ENCODE measurements around the gene ZMYM3.
A peak's percentile ranks its signal among the peaks of the same experiment; 100 is the strongest.
"Not testable (repeated sequence)": the region's sequence is repeated elsewhere in the genome, so short reads cannot be mapped to it uniquely, and the experiment has no call there.

The ZMYM3 gene

DNA sequence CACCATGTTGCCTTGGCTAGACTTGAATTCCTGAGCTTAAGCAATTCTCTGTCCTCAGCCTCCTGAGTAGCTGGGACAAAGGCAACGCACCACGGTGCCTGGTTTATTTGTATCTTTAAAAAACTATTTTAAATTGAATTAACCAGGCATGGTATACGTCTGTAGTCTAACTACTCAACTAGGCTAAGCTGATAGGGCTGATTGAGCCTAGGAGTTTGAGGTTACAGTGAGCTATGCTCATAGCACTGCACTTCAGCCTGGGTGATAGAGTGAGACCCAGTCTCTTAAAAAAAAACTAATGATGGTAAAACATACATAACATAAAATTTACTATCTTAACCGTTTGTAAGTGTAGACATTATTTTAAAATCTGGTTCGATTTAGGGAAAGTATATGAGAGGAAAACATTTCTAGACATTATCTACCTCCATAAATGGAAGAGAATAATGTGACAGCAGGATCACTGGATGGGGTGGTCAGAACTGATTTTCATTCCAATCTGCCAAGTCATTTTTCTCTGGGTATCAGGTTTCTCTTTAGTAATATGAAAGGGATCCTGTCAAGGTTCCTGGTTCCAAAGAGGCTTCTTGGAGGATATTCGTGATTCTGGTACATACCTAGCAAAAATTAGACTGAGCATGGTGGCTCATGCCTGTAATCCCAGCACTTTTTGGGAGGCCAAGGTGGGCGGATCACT, 38.9 kb upstream of the ZMYM3 start:
- H3K27ac ChIP-seq, result no peak overlapping the region
- TF ChIP-seq ZFX (IDR thresholded peaks at IDR 0.05), result no peak
- TF ChIP-seq, protein P1, sequence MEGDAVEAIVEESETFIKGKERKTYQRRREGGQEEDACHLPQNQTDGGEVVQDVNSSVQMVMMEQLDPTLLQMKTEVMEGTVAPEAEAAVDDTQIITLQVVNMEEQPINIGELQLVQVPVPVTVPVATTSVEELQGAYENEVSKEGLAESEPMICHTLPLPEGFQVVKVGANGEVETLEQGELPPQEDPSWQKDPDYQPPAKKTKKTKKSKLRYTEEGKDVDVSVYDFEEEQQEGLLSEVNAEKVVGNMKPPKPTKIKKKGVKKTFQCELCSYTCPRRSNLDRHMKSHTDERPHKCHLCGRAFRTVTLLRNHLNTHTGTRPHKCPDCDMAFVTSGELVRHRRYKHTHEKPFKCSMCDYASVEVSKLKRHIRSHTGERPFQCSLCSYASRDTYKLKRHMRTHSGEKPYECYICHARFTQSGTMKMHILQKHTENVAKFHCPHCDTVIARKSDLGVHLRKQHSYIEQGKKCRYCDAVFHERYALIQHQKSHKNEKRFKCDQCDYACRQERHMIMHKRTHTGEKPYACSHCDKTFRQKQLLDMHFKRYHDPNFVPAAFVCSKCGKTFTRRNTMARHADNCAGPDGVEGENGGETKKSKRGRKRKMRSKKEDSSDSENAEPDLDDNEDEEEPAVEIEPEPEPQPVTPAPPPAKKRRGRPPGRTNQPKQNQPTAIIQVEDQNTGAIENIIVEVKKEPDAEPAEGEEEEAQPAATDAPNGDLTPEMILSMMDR (conservative IDR thresholded peaks at IDR 0.05), result no peak

DNA sequence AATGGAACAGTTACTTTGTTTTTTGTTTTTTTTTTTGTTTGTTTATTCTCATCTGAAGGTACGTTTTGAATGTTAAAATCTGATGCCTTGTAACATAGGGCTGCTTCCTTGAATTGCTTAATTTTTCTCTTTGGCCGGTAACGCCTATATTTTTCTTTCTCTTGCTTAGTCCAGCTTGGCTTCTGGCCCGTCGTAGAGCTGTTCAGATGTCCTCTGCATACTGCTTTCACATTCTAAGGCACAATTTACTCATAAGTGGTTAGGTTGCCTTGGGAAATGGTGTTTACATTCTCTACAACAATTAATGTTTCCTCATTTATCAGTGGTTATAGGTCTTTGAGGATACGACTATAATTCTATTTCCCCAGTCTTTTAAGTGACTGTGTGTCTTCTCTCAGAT, 37.4 kb upstream of the ZMYM3 start:
- no peak overlapping the region for H3K27ac ChIP-seq
- TF ChIP-seq ZFX (IDR thresholded peaks at IDR 0.05), result no peak
- TF ChIP-seq, protein P1 (conservative IDR thresholded peaks at IDR 0.05), result no peak

DNA sequence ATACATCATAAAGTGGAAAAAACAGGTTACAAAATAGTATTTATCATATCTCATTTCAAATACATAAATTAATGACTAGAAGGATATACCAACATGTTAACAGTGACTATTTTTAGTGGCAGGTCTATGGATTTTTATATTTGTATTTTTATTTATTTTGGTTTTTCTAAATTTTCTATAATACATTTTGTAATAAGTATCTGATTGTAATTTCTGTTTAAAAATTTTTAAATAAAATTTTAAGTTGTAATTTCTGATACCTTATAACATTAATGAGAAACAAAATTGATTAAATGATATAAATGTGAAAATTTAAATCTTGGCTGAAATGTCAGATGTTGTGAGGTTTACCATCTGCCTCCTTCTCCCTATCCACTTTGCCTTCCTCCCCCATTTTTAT, 32.0 kb upstream of the ZMYM3 start:
- H3K27ac ChIP-seq, result no peak overlapping the region
- TF ChIP-seq ZFX (IDR thresholded peaks at IDR 0.05), result no peak
- TF ChIP-seq, protein P1 (conservative IDR thresholded peaks at IDR 0.05), result no peak

DNA sequence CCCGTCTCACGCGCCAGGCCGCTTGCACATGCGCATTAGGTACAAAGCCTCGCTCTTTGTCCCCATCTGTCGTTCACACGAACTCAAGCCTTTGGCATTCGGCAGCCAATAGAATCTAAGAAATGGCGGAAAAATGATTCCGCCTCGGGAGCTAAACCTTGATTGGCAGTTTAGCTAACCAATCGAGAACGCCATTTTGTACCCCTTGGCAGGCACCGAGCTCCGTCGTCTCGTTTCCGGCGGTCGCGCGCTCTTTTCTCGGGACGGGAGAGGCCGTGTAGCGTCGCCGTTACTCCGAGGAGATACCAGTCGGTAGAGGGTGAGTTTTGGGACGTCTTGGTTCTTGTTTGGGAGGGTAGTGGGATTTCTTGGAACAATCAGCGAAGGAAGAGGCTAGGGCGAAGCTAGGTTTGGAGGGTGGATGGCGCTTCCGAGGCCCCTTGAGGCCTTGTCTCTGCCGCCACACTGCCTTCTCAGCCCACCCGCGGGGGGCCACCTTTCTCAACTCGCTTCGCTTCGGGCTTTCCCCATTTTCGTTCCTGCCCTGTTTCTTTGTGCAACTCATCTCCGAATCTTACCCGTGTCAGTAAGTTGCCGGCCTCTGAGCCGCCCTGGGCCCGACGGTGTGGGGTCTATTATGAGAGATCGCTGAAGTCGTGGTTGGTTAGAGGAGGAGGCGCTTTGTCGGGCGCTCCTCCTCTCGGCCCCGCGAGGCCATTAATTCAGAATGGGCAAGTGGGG, 29.6 kb upstream of the ZMYM3 start, which contains the start of gene NONO:
Gene NONO, plus strand, starts transcription at position 233 of the 741 bp plus-strand sequence. CDS start 7,003 bp downstream, outside the sequence.
- TF ChIP-seq, protein P1 (conservative IDR thresholded peaks at IDR 0.05), result peak; percentile 25; the same call in 1 of the 2 replicates
- TF ChIP-seq ZFX (IDR thresholded peaks at IDR 0.05), result peak; percentile 80
- peak within 1 kb of the TSS; percentile 88 for H3K27ac ChIP-seq

DNA sequence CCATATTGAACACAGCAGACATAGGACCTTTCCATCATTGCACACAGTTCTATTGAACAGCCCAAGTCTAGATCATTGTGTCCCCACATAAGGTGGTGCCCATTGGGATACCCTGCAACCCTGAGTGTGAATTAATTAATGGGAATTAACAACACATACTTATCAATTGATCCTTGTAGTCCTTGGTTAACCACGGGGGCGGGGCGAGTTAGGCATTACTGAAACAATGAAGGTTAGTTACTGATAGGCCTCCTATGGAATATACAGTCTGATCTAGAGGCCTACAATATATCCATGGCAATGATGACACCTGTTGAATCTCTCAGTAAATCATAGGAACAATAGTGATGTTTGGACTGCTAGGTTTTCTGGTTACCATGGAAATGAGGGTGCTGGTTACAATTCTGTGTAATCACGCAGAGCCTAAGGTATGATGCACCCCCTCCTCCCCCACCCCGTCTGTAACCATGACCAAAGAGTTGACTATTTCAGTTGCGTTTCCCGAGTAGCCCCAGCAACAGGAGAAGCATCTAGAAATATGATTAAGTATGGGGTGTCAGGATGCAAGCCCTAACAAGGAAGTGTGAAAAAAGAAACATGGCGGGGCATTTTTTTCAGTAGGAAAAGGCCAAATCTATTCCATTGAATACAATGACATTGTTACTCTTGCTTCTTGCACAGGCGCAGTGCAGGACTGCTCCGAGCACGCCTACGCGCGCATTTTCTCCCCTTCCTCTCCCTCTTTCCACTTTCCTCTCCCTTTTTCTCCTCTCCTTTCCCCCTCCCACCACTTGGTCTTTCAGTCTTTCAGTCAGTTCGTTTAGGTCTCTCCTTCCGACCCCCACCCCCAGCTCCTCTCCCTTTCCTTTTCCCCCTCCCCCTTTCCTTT, 28.8 kb upstream of the ZMYM3 start:
- peak overlapping the region; percentile 88 for H3K27ac ChIP-seq
- TF ChIP-seq, protein P1 (conservative IDR thresholded peaks at IDR 0.05), result no peak
- no peak for TF ChIP-seq ZFX (IDR thresholded peaks at IDR 0.05)

DNA sequence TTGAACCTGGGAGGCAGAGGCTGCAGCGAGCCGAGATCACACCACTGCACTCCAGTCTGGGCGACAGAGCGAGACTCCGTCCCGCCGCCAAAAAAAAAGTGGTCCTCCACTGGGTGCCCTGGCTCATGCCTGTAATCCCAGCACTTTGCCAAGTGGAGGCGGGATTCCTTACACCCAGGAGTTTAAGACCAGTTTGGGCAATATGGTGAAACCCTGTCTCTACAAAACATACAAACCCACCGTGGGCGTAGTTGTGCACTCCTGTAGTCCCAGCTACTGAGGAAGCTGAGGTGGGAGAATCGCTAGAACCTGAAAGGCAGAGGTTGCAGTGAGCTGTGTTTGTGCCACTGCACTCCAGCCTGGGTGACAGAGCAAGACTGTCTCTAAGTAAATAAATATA, 27.4 kb upstream of the ZMYM3 start:
- not testable (repeated sequence) for H3K27ac ChIP-seq

DNA sequence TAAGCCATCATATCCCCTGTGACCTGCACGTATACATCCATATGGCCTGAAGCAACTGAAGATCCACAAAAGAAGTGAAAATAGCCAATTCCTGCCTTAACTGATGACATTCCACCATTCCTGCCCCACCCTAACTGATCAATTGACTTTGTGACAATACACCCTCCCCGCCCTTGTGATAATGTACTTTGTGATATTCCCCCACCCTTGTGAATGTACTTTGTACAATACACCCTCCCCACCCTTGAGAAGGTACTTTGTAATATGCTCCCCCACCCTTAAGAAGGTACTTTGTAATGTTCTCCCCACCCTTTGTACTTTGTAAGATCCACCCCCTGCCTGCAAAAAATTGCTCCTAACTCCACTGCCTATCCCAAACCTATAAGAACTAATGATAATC, 18.4 kb upstream of the ZMYM3 start:
- not testable (repeated sequence) for H3K27ac ChIP-seq
